Activated CD4-positive, alpha-beta T cell treated with anti-CD3 and anti-CD28 coated beads, Interleukin-2, Interleukin-4, amounts not matched to agents 100 ng/mL and 50 ng/mL, durations not matched to agents 16 hours and 8 hours (primary cell): ENCODE results near the gene HOMER2.
"Not testable (repeated sequence)": the region's sequence is repeated elsewhere in the genome, so short reads cannot be mapped to it uniquely, and the experiment has no call there.

ENCODE experiments used
- DNase-seq: peaks from one replicate; pipeline ENCODE4 v3.0.0-alpha.2; 2020; ENCODE audit warnings: low spot score

HOMER2 gene

GRCh38 chr15:82893473-82893872 is 59.0 kb downstream of the HOMER2 start:
- not testable (repeated sequence) for DNase-seq

DNA sequence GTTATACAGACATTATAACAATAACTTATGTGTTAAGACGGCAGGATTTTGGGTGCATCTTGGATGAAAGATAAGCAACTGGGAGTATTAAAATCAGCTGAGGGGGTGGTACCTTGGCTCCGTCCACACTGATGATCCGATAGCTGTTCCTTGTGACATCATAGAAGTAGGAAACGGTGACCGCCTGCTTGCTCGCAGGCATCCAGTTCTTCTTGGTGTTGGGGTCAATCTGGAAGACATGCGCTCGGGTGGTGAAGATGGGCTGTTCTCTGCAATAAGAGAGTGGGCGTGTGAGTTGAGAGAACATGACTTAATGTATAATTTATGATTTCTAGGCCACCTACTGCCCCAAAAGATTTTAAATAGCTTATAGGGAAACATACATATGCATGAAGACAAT is 59.9 kb downstream of the HOMER2 start:
- DNase-seq: no peak

- no peak for DNase-seq
These were observed 61.5 kb downstream of the HOMER2 start for GRCh38 chr15:82890995-82891390.

GRCh38 chr15:82890338-82890994 is 62.1 kb downstream of the HOMER2 start:
- DNase-seq: no peak

- no peak for DNase-seq
These were observed 70.1 kb downstream of the HOMER2 start for GRCh38 chr15:82882273-82882928.

DNA sequence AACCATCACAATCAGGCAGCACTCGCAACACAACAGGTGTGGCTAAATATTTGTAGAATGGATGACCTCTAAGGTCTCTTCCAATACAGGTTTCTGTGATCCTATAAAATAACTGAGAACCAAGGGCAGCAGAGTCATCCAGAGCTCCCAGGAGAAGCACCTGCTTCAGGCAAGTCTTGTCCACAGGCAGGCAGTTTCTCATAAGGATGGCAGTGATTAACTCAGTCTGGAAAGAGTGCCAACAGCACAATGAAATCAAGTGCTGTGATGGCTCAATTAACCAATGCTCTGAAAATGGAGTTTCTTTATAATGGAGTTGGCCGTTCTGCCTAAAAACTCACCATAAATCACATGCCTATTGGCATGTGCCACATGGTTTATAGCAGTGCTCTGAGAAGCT is 70.8 kb downstream of the HOMER2 start:
- DNase-seq: no peak

- DNase-seq: no peak
These were observed 71.8 kb downstream of the HOMER2 start for GRCh38 chr15:82880704-82881103.

DNA sequence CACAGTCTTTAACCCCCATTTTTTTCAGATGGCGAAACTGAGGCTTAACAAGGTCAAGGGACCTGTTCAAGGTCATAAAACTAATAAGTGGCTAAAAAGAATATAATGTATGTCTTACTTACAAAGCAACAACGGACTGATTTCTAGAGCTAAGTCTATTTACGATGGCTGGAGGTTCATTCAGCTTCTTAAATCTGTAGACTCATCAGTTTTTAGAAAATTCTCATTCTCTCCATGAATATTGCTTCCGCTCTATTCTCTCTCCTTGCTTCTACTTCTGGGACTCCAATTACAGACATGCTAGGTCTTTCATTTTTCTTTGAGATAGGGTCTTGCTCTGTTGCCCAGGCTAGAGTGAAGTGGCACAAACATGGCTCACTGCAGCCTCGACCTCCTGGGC is 74.2 kb downstream of the HOMER2 start:
- no peak for DNase-seq

GRCh38 chr15:82877825-82878224 is 74.7 kb downstream of the HOMER2 start:
- no peak for DNase-seq

DNA sequence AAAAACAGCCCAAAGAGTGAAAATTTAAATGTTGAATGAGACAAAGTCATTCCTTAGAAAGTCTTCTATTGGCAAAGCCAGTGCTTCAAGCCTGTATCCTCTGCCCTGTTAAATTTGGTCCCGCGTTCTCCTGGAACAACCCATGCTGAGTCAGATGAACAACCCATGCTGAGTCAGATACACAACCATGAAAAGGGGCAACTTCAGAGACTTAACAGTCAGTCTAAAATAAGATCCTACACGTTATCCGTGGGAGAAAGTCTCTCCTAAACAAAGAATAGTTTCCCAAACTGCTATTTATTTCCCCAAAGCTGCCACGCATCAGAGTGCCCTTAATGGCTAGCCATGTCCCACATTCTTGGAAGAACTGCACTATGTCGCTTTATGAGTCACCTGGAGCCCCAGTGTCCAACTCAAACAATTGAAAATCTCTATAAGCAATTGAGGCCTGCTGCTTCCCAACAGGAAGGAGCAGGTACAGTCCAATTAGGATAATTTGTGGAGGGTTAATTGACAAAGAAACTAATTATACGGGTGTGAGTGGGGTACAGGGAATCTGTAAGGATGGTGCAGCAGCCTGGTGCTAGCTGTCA is 77.0 kb downstream of the HOMER2 start:
- DNase-seq: no peak

GRCh38 chr15:82874961-82875360 is 77.6 kb downstream of the HOMER2 start:
- no peak for DNase-seq

- DNase-seq: no peak
These were observed 78.3 kb downstream of the HOMER2 start for GRCh38 chr15:82874267-82874666.

DNA sequence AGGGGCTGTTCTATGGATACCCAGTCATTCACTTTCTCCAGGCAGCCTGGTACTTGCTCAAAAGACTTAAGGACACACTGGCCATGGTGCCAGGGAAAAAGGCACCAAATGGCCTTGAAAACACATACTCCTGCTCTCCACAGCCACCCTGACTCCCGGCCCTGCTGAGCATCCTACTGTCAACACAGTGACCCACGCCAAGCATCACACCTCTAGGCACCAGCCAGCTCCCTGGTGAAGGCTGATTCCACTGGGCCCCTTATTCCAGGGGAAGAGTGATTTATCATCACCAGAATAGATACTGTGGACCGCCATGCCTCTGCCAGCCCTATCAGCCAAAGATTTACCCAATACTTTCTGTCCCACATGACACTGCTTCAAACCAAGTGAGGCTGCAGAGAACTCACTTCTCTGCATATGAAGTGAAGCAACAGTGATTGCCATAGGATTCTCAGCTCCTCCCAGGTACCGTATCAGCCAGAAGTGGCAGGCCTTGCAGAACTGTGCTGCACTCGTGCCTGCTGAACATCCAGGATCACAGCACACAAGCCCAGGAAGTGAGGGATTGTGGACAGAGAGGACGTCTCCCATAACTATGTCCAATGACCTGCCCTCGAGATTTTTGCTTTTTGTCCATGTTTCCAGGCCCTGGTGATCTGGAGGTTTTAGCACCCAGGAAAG is 79.4 kb downstream of the HOMER2 start:
- no peak for DNase-seq

- no peak for DNase-seq
These were observed 80.6 kb downstream of the HOMER2 start for GRCh38 chr15:82871832-82872484.

GRCh38 chr15:82871358-82871757 is 81.2 kb downstream of the HOMER2 start:
- no peak for DNase-seq

DNA sequence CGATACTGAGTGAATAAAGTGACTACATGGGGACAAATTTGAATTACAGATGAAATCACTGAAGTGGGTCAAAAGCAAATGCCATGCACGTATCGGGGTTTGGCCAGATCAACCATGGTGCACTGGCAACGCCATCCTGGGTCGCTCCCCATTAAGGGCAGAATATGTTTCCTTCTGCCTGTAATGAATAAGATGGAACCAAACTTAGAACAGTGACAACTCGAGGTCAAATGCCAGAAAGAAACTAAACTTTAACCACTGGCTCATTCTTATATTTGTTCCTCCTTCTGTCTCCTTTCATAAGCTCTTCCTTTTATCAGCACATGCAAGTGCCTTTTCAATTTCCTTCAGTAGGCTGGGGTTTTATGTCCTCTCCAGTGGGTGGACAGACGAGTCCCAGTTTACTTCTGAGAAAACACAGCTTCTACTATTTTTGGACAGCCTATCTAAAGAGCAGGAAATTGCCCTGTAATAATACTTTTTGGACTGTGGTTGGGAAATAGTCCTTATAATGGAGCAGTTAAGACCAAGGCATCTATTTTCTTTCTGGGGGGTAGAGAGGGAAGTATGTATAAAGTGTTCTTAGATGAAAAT is 81.7 kb downstream of the HOMER2 start:
- DNase-seq: no peak

DNA sequence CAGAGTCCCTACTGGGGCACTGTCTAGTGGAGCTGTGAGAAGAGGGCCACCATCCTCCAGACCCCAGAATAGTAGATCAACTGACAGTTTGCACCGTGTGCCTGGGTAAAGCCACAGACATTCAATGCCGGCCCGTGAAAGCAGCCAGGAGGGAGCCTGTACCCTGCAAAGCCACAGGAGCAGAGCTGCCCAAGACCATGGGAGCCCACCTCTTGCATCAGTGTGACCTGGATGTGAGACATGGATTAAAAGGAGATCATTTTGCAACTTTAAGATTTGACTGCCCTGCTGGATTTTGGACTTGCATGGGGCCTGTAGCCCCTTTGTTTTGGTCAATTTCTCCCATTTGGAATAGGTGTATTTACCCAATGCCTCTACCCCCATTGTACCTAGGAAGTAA is 86.5 kb downstream of the HOMER2 start:
- DNase-seq: not testable (repeated sequence)

GRCh38 chr15:82865581-82865980 is 86.9 kb downstream of the HOMER2 start:
- not testable (repeated sequence) for DNase-seq

GRCh38 chr15:82864967-82865366 is 87.6 kb downstream of the HOMER2 start:
- DNase-seq: no peak

DNA sequence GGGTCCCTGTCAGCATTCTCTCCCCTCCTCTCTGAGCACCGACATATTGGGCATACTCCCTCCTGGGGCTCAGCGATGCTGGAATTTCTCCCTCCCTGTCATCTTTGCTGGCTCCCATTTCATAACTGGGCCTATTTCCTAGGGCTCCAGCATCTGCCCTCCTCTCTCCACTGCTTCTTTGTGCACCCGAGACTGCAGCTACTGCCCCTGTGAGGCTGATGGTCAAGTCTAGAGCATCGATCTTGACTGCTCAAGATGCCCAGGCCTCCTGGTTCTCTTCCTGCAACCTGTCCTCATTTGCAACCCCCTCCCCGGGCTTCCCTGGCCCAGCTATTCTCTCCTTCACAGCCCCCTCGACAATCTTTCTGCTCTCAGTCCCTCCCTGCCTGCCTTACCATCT is 89.6 kb downstream of the HOMER2 start:
- DNase-seq: no peak

GRCh38 chr15:82858932-82859331 is 93.6 kb downstream of the HOMER2 start:
- DNase-seq: no peak
